Progenitor cell of endocrine pancreas (in vitro differentiated cells): ENCODE results near the gene SYNE2. TPM values are rescaled to one million over a fixed set of nuclear protein-coding genes. Genes with fewer than 3 reads are reported as not detected.

ENCODE experiments used
- DNase-seq: peaks from one replicate; pipeline ENCODE4 v3.0.0; 2021; ENCODE audit warnings: low spot score; ENCODE audit not compliant: unreplicated experiment
- H3K27ac Mint-ChIP-seq: 2 replicates; pipeline ENCODE4 v1.8.0; 2021; ENCODE audit warnings: mild to moderate bottlenecking, moderate library complexity, mixed read lengths
- H3K27me3 Mint-ChIP-seq: 2 replicates; pipeline ENCODE4 v1.8.0; 2021; ENCODE audit warnings: mixed read lengths
- H3K36me3 Mint-ChIP-seq: 2 replicates; pipeline ENCODE4 v1.8.0; 2022; ENCODE audit warnings: mixed read lengths; ENCODE audit not compliant: insufficient read depth
- H3K4me1 Mint-ChIP-seq: 2 replicates; pipeline ENCODE4 v1.8.0; 2021; ENCODE audit warnings: low read depth, mixed read lengths
- H3K4me3 Mint-ChIP-seq: 2 replicates; pipeline ENCODE4 v1.8.0; 2021; ENCODE audit warnings: low read depth, mild to moderate bottlenecking, moderate library complexity, mixed read lengths
- H3K9me3 Mint-ChIP-seq: 2 replicates; pipeline ENCODE4 v1.8.0; 2021; ENCODE audit warnings: low read depth, mixed read lengths
- total RNA-seq: library from RNA; stranded (reverse); gene quantifications from 2 replicates; pipeline ENCODE4 v1.2.1, GENCODE V29; 2021
- TF ChIP-seq, protein P1 (sequence below): fragments of 200-600 bp; sonication (generic); IDR thresholded peaks from one replicate; pipeline ENCODE4 v1.5.0; 2021; ENCODE audit warnings: antibody characterized with exemption, mild to moderate bottlenecking; ENCODE audit not compliant: unreplicated experiment

The SYNE2 gene
- total RNA-seq, 1 donor from 2014 or later = 108 TPM

GRCh38 chr14:63878052-63878451 is 25.2 kb downstream of the SYNE2 start:
- Mint-ChIP-seq H3K4me3 (no peak overlapping the region), H3K27ac (no peak overlapping the region), H3K27me3 (no peaks in the 10 kb centered on the region), H3K9me3 (no peaks in the 10 kb centered on the region), H3K4me1 (peaks cover 15% of the 10 kb centered on the region), H3K36me3 (peaks cover 6% of the 10 kb centered on the region)
- DNase-seq = no peak
- TF ChIP-seq, protein P1, sequence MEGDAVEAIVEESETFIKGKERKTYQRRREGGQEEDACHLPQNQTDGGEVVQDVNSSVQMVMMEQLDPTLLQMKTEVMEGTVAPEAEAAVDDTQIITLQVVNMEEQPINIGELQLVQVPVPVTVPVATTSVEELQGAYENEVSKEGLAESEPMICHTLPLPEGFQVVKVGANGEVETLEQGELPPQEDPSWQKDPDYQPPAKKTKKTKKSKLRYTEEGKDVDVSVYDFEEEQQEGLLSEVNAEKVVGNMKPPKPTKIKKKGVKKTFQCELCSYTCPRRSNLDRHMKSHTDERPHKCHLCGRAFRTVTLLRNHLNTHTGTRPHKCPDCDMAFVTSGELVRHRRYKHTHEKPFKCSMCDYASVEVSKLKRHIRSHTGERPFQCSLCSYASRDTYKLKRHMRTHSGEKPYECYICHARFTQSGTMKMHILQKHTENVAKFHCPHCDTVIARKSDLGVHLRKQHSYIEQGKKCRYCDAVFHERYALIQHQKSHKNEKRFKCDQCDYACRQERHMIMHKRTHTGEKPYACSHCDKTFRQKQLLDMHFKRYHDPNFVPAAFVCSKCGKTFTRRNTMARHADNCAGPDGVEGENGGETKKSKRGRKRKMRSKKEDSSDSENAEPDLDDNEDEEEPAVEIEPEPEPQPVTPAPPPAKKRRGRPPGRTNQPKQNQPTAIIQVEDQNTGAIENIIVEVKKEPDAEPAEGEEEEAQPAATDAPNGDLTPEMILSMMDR = no peak

DNA sequence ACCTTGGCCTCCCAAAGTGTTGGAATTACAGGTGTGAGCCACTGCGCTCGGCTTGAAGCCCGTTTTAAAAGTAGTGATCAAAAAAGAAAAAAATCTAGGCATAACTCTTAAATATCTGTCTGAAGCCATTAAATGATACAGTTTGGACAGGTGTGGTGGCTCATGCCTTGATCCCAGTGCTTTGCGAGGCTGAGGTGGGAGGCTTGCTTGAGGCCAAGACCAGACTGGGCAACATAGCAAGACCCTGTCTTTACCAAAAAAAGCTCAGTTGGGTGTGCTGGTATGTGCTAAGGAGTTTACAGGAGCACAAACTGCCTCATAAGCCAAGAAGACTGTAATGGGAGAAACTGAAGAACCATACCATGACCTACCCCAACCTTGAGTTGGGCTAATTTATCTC is 26.0 kb downstream of the SYNE2 start:
- H3K9me3 Mint-ChIP-seq = no peaks in the 10 kb centered on the region
- DNase-seq = no peak
- H3K4me1 Mint-ChIP-seq = peaks cover 13% of the 10 kb centered on the region
- no peak overlapping the region for H3K27ac Mint-ChIP-seq
- H3K4me3 Mint-ChIP-seq = no peak overlapping the region
- no peaks in the 10 kb centered on the region for H3K27me3 Mint-ChIP-seq
- TF ChIP-seq, protein P1 = no peak
- H3K36me3 Mint-ChIP-seq = peaks cover 6% of the 10 kb centered on the region

- TF ChIP-seq, protein P1 = no peak
- Mint-ChIP-seq H3K27me3 (no peaks in the 10 kb centered on the region), H3K36me3 (peaks cover 2% of the 10 kb centered on the region), H3K27ac (no peak overlapping the region), H3K4me1 (peaks cover 7% of the 10 kb centered on the region), H3K4me3 (no peak overlapping the region), H3K9me3 (no peaks in the 10 kb centered on the region)
- DNase-seq = no peak
Measured at GRCh38 chr14:63881926-63882325, 29.1 kb downstream of the SYNE2 start.

DNA sequence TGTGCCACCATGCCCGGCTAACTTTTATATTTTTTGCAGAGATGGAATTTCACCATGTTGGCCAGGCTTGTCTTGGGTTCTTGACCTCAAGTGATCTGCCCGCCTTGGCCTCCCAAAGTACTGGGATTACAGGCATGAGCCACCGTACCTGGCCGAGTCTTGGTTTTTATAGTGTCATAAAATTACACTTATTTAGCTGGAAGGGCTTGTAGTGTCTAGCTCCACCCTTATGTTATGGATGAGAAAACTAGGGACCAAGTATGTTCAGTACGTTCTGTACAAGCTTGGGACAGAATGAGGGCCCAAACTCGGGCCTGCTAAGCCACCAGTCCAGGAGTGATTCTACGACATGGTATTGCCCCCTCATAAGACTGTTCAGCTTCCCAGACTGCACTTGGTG is 35.1 kb downstream of the SYNE2 start:
- no peak overlapping the region for H3K27ac Mint-ChIP-seq
- peaks cover 15% of the 10 kb centered on the region for H3K4me1 Mint-ChIP-seq
- no peak for DNase-seq
- H3K36me3 Mint-ChIP-seq = no peaks in the 10 kb centered on the region
- TF ChIP-seq, protein P1 = no peak
- no peaks in the 10 kb centered on the region for H3K27me3 Mint-ChIP-seq
- no peaks in the 10 kb centered on the region for H3K9me3 Mint-ChIP-seq
- no peak overlapping the region for H3K4me3 Mint-ChIP-seq

GRCh38 chr14:63890553-63890952 is 37.7 kb downstream of the SYNE2 start:
- no peaks in the 10 kb centered on the region for H3K27me3 Mint-ChIP-seq
- TF ChIP-seq, protein P1 = no peak
- no peak for DNase-seq
- H3K27ac Mint-ChIP-seq = no peak overlapping the region
- H3K4me3 Mint-ChIP-seq = no peak overlapping the region
- no peaks in the 10 kb centered on the region for H3K9me3 Mint-ChIP-seq
- no peaks in the 10 kb centered on the region for H3K36me3 Mint-ChIP-seq
- peaks cover 22% of the 10 kb centered on the region for H3K4me1 Mint-ChIP-seq
